T-cell (primary cell): ENCODE data around the gene PRR16. TPM values are rescaled to one million over a fixed set of nuclear protein-coding genes. Genes with fewer than 3 reads are reported as not detected.

ENCODE experiments used
- ATAC-seq, 4 experiments: fragments of 200-7000 bp in 3 of 4; fragments of 150-1000 bp in 1 of 4; cut with Tn5 transposase; replicated peaks in 1 of 4; 1 replicate in 3 of 4; 2 replicates in 1 of 4; pipeline ENCODE4 v1.10.0; 2021; ENCODE audit warnings: moderate library complexity in 3 of 4, mild to moderate bottlenecking in 2 of 4, moderate number of reproducible peaks in 1 of 4
- CTCF ChIA-PET, 2 donors: fragments of 300-600 bp; sonication (Branson Sonifier 250); formaldehyde crosslinking; loops; one replicate each; lab custom pipeline; 2022; ENCODE audit warnings: antibody characterized with exemption in 2 of 2; lab: Charles Lee
- POLR2A ChIA-PET, 2 donors: fragments of 300-600 bp; sonication (Branson Sonifier 250); formaldehyde crosslinking; loops; one replicate each; lab custom pipeline; 2022; ENCODE audit warnings: antibody characterized with exemption in 2 of 2; lab: Charles Lee
- DNase-seq, 35 experiments: peaks; one replicate each; pipeline versions ENCODE4 v3.0.0 to v3.0.0-alpha.2; 2013 to 2023
- H3K27ac ChIP-seq: one replicate; pipeline ENCODE4 v1.5.1; 2013; ENCODE audit warnings: low read length
- H3K27me3 ChIP-seq, 2 experiments: replicated peaks in 1 of 2; 1 replicate in 1 of 2; 2 replicates in 1 of 2; pipeline versions ENCODE4 v1.6.1 to v1.7.0; 2013; ENCODE audit warnings: low read length in 1 of 2, mixed read lengths in 1 of 2; ENCODE audit not compliant: control insufficient read depth in 2 of 2, insufficient read depth in 2 of 2; ENCODE audit errors: extremely low read depth in 1 of 2
- H3K36me3 ChIP-seq, 2 donors: 1 replicate in 1 of 2; 2 replicates in 1 of 2; pipeline versions ENCODE4 v1.6.1 to v1.7.0; 2013; ENCODE audit warnings: low read length in 1 of 2; ENCODE audit not compliant: control insufficient read depth in 2 of 2, insufficient read depth in 1 of 2; ENCODE audit errors: extremely low read depth in 1 of 2
- H3K4me1 ChIP-seq, 2 experiments: 1 replicate in 1 of 2; 2 replicates in 1 of 2; pipeline versions ENCODE4 v1.6.1 to v1.7.0; 2013; ENCODE audit warnings: low read length in 2 of 2, mixed read lengths in 1 of 2; ENCODE audit not compliant: insufficient read depth in 2 of 2, control insufficient read depth in 1 of 2; ENCODE audit errors: extremely low read depth in 1 of 2
- H3K4me3 ChIP-seq, 2 donors: 1 replicate in 1 of 2; 2 replicates in 1 of 2; pipeline versions ENCODE4 v1.5.1 to v1.7.0; 2013; ENCODE audit warnings: mild to moderate bottlenecking in 2 of 2, low read length in 1 of 2, moderate library complexity in 1 of 2; ENCODE audit not compliant: control insufficient read depth in 1 of 2; ENCODE audit errors: extremely low read depth in 1 of 2
- H3K9me3 ChIP-seq: 2 replicates; pipeline ENCODE4 v1.7.0; 2013
- H3K27ac Mint-ChIP-seq, 2 donors: one replicate each; pipeline ENCODE4 v1.8.0; 2020 to 2021; ENCODE audit warnings: mild to moderate bottlenecking in 2 of 2, mixed read lengths in 2 of 2
- H3K27me3 Mint-ChIP-seq, 2 donors: one replicate each; pipeline ENCODE4 v1.8.0; 2021 to 2022; ENCODE audit warnings: mixed read lengths in 2 of 2
- H3K36me3 Mint-ChIP-seq: one replicate; pipeline ENCODE4 v1.8.0; 2021; ENCODE audit warnings: mixed read lengths
- H3K4me1 Mint-ChIP-seq, 3 donors: one replicate each; pipeline ENCODE4 v1.8.0; 2020 to 2022; ENCODE audit warnings: mixed read lengths in 3 of 3, mild to moderate bottlenecking in 1 of 3
- H3K4me3 Mint-ChIP-seq, 3 donors: one replicate each; pipeline ENCODE4 v1.8.0; 2020 to 2022; ENCODE audit warnings: mild to moderate bottlenecking in 3 of 3, mixed read lengths in 3 of 3, moderate library complexity in 3 of 3
- H3K9me3 Mint-ChIP-seq, 3 donors: one replicate each; pipeline ENCODE4 v1.8.0; 2020 to 2022; ENCODE audit warnings: mixed read lengths in 3 of 3
- WGBS: methylation state at CpG from one replicate; pipeline ENCODE4 v1.1.5; 2013; ENCODE audit warnings: missing lambda C conversion rate; ENCODE audit not compliant: insufficient coverage; 5-methylcytosine and 5-hydroxymethylcytosine counted together
- total RNA-seq, 35 experiments: library from RNA in 6 of 35; stranded (reverse) in 6 of 35; fragments of 120-200 nt in 1 of 35; gene quantifications; one replicate each; pipeline versions ENCODE4 v1.2.1 to v1.2.4 and lab custom pipeline; 2013 to 2026

Gene PRR16
- total RNA-seq, 5 donors from 2014 or later (not counting 1 experiment from before 2014, with no cell fraction given), result not detected

DNA sequence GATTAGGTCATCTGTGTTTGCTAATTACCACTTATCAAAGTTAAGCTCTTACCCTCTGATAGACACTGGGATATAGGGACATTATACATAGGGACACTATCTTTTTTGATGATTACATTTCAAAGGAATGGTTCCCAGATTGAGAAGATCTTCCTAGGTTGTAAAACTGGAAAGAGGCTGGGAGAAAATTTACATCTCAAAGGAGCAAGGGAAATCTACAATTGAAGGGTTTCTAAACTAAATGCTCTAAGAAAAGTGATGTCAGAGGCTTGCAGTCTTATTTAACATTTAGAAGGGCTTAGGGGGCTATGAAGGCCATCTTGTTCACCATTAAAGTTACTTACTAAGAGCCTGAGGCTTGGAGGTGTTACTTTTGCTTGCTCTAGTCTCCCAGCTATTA lies 242.8 kb downstream of the PRR16 start:
- Histone ChIP-seq H3K4me1 (no peaks in the 10 kb centered on the region), H3K9me3 (no peaks in the 10 kb centered on the region), H3K4me3 (no peak overlapping the region), H3K27ac (no peak overlapping the region), H3K27me3 (no peaks in the 10 kb centered on the region), H3K36me3 (no peaks in the 10 kb centered on the region)
- Mint-ChIP-seq H3K4me3 (no peak overlapping the region), H3K9me3 (peaks cover 4 to 7% (median 7%) of the 10 kb centered on the region in 3 donors), H3K4me1 (no peaks in the 10 kb centered on the region), H3K27me3 (peaks cover 0 to 1% of the 10 kb centered on the region in 2 donors), H3K27ac (no peak overlapping the region), H3K36me3 (no peaks in the 10 kb centered on the region)
- ChIA-PET CTCF (no interaction called here), POLR2A (no interaction called here)
- no peak for DNase-seq
- no peak for ATAC-seq

DNA sequence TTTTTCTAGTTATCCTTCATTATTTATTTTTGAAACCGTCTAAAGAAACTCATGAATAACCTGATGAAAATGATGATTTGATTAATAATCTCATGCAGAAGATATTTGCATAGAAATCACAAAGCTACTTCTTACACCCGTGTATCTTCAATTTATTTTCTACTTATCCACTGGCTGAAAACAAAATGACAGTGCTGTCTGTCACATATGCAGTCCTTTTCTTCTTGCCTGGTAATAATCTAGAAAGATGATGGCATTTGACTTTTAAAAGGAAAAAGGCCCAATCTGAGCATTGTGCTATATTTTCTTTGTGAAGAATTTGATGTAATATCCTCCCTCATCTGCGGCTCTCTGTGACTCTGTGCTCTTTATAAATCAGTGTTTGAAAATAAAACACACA lies 253.3 kb downstream of the PRR16 start:
- peaks cover 0 to 14% (median 9%) of the 10 kb centered on the region in 3 donors for H3K9me3 Mint-ChIP-seq
- no peak overlapping the region for H3K4me3 Mint-ChIP-seq
- POLR2A ChIA-PET, result no interaction called here
- H3K27me3 ChIP-seq, result no peaks in the 10 kb centered on the region
- no peaks in the 10 kb centered on the region for H3K27me3 Mint-ChIP-seq
- H3K27ac ChIP-seq, result no peak overlapping the region
- ATAC-seq, result no peak
- H3K27ac Mint-ChIP-seq, result no peak overlapping the region
- H3K4me1 ChIP-seq, result no peaks in the 10 kb centered on the region
- no peaks in the 10 kb centered on the region for H3K9me3 ChIP-seq
- no peaks in the 10 kb centered on the region for H3K36me3 ChIP-seq
- no peak for DNase-seq
- no peaks in the 10 kb centered on the region for H3K4me1 Mint-ChIP-seq
- H3K4me3 ChIP-seq, result no peak overlapping the region
- CTCF ChIA-PET, result no interaction called here
- H3K36me3 Mint-ChIP-seq, result no peaks in the 10 kb centered on the region
- no CpG with 5 or more reads among the region's 3 CpGs for WGBS

DNA sequence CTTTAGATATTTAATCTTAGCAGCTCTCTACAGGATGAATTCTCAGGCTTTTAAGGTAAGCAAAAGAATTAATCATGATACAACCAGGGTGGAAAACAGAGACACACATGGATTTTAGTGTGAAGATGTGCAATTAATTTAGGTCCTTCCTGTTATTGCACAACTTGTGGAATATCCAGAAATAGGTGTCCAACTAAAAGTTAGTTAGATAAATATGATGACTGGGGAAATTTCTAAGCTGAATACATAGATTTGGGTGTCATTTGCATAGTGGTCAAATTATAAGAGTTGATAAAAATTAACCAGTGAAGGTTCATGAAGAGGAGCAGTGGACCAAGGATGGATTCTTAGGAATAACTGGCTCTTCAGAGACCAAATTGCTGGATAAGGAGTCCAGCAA lies 266.1 kb downstream of the PRR16 start:
- DNase-seq, result no peak
- Mint-ChIP-seq H3K4me1 (no peaks in the 10 kb centered on the region), H3K27me3 (no peaks in the 10 kb centered on the region), H3K36me3 (no peaks in the 10 kb centered on the region), H3K4me3 (no peak overlapping the region), H3K27ac (no peak overlapping the region), H3K9me3 (peaks cover 3 to 13% (median 9%) of the 10 kb centered on the region in 3 donors)
- H3K36me3 ChIP-seq, result no peaks in the 10 kb centered on the region
- no peaks in the 10 kb centered on the region for H3K9me3 ChIP-seq
- ATAC-seq, result no peak
- POLR2A ChIA-PET, result no interaction called here
- no peaks in the 10 kb centered on the region for H3K27me3 ChIP-seq
- CTCF ChIA-PET, result no interaction called here
- no peak overlapping the region for H3K4me3 ChIP-seq
- no peaks in the 10 kb centered on the region for H3K4me1 ChIP-seq
- H3K27ac ChIP-seq, result no peak overlapping the region

DNA sequence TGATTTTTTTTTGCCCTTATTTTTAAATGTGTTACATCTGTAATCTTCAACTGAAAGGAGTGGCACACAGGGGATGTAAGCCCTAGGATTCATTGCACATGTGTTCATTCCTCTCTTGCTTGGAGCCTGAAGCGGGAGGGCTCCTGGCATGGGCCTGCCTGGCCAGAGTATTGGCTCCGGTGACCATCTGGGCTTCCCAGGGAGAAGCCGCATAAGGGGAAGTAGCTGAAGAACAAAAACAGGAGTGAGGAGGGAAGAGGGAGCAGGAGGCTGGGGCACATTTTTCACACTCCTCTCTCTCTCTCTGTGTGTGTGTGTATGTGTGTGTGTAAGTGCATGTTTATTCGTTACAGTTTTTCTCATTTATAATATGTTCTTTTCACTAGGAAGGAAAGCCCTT lies 269.9 kb downstream of the PRR16 start:
- ChIA-PET CTCF (no interaction called here), POLR2A (no interaction called here)
- H3K27ac ChIP-seq, result no peak overlapping the region
- ATAC-seq, result no peak
- Mint-ChIP-seq H3K4me1 (no peaks in the 10 kb centered on the region), H3K4me3 (no peak overlapping the region), H3K36me3 (no peaks in the 10 kb centered on the region), H3K27ac (no peak overlapping the region), H3K9me3 (peaks cover 8 to 17% (median 10%) of the 10 kb centered on the region in 3 donors), H3K27me3 (no peaks in the 10 kb centered on the region)
- no peaks in the 10 kb centered on the region for H3K27me3 ChIP-seq
- DNase-seq, result no peak
- no CpG with 5 or more reads among the region's 4 CpGs for WGBS
- no peaks in the 10 kb centered on the region for H3K4me1 ChIP-seq
- H3K9me3 ChIP-seq, result no peaks in the 10 kb centered on the region
- H3K36me3 ChIP-seq, result no peaks in the 10 kb centered on the region
- no peak overlapping the region for H3K4me3 ChIP-seq

DNA sequence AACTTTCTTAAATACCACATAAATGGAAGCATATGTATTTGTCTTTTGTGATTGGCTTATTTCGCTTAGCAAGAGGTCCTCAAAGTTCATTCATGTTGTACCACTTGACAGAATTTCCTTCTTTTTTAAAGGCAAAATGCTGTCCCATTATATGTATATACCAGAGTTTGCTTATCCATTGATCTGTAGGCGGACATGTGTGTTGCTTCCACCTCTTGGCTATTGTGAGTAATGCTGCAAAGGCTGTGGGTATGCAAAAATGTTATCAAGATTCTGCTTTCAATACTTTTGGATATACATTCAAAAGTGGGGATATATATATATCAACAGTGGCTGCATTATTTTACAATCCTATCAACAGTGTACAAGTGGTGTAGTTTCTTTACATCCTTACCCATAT lies 271.0 kb downstream of the PRR16 start:
- Histone ChIP-seq H3K4me3 (no peak overlapping the region), H3K9me3 (no peaks in the 10 kb centered on the region), H3K27me3 (no peaks in the 10 kb centered on the region), H3K27ac (no peak overlapping the region), H3K36me3 (no peaks in the 10 kb centered on the region), H3K4me1 (no peaks in the 10 kb centered on the region)
- Mint-ChIP-seq H3K4me1 (no peaks in the 10 kb centered on the region), H3K36me3 (no peaks in the 10 kb centered on the region), H3K27ac (no peak overlapping the region), H3K9me3 (peaks cover 4 to 17% (median 8%) of the 10 kb centered on the region in 3 donors), H3K4me3 (no peak overlapping the region), H3K27me3 (no peaks in the 10 kb centered on the region)
- DNase-seq, result no peak
- POLR2A ChIA-PET, result no interaction called here
- no peak for ATAC-seq
- WGBS, result no CpG with 5 or more reads among the region's 2 CpGs
- CTCF ChIA-PET, result no interaction called here
